ENCODE results near the gene MRPL14. TPM values are rescaled to one million over a fixed set of nuclear protein-coding genes. Genes with fewer than 3 reads are reported as not detected.

Gene MRPL14
- total RNA-seq, 1 donor from 2014 or later: 46.9 TPM

DNA sequence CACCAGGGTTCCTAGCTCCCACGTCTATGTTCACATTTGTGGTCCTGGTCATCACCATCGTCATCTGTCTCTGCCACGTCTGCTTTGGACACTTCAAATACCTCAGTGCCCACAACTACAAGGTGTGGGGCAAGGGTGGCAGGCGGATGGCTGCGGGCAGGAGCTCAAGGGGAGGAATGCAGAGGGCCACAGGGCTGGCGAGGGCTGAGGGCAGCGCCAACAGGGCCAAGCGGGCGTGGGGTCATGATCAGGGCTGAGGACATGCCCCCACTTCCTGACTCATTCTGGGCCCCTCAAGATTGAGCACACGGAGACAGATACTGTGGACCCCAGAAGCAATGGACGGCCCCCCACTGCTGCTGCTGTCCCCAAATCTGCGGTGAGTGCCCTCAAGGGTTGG is 26.8 kb upstream of the MRPL14 start:
- Mint-ChIP-seq H3K4me3 (no peak overlapping the region), H3K9me3 (no peaks in the 10 kb centered on the region), H3K36me3 (peaks cover 6% of the 10 kb centered on the region), H3K4me1 (no peaks in the 10 kb centered on the region), H3K27ac (no peak overlapping the region), H3K27me3 (ENCODE audit: low read depth) (no peaks in the 10 kb centered on the region)
- DNase-seq (ENCODE audit: low spot score in 2 of 2, unreplicated experiment in 2 of 2): no peak
- TF ChIP-seq, protein P1, sequence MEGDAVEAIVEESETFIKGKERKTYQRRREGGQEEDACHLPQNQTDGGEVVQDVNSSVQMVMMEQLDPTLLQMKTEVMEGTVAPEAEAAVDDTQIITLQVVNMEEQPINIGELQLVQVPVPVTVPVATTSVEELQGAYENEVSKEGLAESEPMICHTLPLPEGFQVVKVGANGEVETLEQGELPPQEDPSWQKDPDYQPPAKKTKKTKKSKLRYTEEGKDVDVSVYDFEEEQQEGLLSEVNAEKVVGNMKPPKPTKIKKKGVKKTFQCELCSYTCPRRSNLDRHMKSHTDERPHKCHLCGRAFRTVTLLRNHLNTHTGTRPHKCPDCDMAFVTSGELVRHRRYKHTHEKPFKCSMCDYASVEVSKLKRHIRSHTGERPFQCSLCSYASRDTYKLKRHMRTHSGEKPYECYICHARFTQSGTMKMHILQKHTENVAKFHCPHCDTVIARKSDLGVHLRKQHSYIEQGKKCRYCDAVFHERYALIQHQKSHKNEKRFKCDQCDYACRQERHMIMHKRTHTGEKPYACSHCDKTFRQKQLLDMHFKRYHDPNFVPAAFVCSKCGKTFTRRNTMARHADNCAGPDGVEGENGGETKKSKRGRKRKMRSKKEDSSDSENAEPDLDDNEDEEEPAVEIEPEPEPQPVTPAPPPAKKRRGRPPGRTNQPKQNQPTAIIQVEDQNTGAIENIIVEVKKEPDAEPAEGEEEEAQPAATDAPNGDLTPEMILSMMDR (IDR thresholded peaks at IDR 0.05; ENCODE audit: unreplicated experiment): no peak

DNA sequence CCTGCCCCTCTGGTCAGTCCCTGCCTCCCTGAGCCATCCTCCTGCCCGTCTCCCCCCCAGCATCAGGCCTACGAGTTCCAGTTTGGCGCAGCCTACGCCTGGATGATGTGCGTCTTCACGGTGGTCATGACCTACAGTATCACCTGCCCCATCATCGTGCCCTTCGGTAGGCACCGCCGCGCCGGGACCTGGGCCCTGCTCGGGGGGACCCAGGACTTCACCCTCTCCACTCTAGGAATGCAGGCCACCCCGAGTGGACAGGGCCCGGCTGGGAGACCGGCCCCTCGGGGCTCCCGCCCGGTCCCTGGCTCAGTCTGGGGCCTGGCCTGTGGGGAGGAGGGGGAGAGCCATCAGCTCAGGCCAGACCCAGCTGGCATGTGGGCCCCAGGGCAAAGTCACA is 25.3 kb upstream of the MRPL14 start:
- TF ChIP-seq, protein P1 (IDR thresholded peaks at IDR 0.05; ENCODE audit: unreplicated experiment): no peak
- Mint-ChIP-seq H3K36me3 (peaks cover 11% of the 10 kb centered on the region), H3K27me3 (ENCODE audit: low read depth) (no peaks in the 10 kb centered on the region), H3K9me3 (no peaks in the 10 kb centered on the region), H3K27ac (no peak overlapping the region), H3K4me3 (no peak overlapping the region), H3K4me1 (no peaks in the 10 kb centered on the region)
- no peak for DNase-seq (ENCODE audit: low spot score in 2 of 2, unreplicated experiment in 2 of 2)

DNA sequence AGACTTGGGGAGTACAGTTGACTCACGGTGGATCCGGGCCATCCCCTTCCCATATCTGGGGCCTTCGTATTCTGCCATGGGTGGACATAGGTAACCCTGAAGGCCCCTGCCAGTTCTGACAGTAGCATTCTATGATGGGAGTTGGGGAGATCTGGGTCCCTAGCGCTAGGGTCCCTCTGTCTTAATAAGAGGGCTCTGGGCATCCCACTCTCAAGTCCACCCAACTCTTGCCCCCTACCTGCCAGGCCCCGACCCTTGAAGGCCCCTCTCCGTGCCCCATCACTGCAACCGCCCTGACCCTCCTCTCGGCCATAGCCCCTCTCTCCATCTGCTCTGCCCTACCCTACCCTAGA is 24.8 kb upstream of the MRPL14 start:
- H3K4me3 Mint-ChIP-seq: no peak overlapping the region

DNA sequence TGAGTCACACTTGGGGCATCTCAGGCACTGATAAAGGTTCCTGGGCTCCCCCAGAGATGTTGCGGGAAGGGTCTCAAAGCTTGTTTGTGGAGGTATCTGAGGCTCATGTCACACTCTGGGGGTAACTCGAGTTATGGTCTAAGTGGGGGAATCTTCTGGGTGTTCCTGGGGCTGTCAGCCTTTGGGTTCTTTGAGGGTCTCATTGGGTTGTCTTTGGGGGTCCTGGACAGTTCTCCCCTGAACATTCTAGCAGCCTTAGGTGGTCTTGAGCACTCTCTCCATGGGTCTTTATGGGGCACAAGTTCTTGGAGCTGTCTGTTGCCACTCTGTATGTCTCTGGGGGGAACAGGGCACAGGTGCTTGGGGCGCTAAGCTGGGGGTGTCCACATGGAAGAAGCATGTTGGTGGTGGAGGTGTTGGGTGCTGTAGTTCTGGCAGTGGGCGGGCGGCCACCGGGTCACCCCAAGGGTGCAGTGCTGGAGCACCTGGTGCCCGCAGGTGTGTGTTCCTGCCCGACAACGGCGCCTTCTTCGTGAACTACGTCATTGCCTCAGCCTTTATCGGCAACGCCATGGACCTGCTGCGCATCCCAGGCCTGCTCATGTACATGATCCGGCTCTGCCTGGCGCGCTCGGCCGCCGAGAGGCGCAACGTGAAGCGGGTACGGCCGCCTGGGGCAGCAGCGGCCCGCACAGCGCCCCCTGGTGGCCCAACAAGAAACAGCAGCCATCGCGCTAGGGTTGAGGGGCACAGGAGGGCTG is 24.3 kb upstream of the MRPL14 start:
- TF ChIP-seq, protein P1 (IDR thresholded peaks at IDR 0.05; ENCODE audit: unreplicated experiment): peak; percentile 100
- no peaks in the 10 kb centered on the region for H3K4me1 Mint-ChIP-seq
- DNase-seq (ENCODE audit: low spot score in 2 of 2, unreplicated experiment in 2 of 2): peak; percentile 71 to 91
- no peaks in the 10 kb centered on the region for H3K9me3 Mint-ChIP-seq
- no peak overlapping the region for H3K4me3 Mint-ChIP-seq
- peaks cover 16% of the 10 kb centered on the region for H3K36me3 Mint-ChIP-seq
- H3K27ac Mint-ChIP-seq: no peak overlapping the region
- no peaks in the 10 kb centered on the region for H3K27me3 Mint-ChIP-seq (ENCODE audit: low read depth)

More for the DNA sequence above, 24.8 kb upstream of the MRPL14 start:
- no peak for DNase-seq (ENCODE audit: low spot score in 2 of 2, unreplicated experiment in 2 of 2)
- H3K36me3 Mint-ChIP-seq: peaks cover 12% of the 10 kb centered on the region
- no peaks in the 10 kb centered on the region for H3K4me1 Mint-ChIP-seq
- no peaks in the 10 kb centered on the region for H3K27me3 Mint-ChIP-seq (ENCODE audit: low read depth)
- H3K9me3 Mint-ChIP-seq: no peaks in the 10 kb centered on the region
- TF ChIP-seq, protein P1 (IDR thresholded peaks at IDR 0.05; ENCODE audit: unreplicated experiment): peak; percentile 15
- no peak overlapping the region for H3K27ac Mint-ChIP-seq

DNA sequence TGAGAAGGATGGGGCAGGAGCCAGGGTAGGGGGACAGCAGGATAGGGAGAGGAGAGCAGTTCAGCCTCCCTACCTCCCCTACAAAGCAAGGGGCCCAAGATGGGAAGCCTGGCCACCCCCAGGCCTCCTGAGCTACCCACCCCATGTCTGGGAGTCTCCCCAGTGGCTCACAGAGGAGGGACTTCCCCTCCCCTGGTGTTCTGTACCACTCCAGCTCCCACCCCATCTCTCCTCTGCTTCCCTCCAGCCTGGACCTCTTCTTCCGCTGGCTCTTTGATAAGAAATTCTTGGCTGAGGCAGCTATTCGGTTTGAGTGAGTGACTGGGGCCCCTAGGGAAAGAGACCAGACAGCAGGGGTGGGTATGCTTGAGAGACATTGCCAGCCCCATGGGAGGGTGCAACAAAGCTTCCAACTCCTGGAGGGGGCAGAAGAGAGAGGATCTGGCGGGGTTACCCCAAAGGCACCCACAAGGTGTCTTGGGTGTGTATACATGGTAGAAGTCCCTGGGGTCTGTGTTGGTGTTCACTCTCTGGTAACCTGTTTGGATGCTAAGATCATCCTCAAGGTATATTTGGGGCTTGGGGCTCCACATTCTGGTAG is 23.2 kb upstream of the MRPL14 start:
- no peak overlapping the region for H3K4me3 Mint-ChIP-seq
- H3K27ac Mint-ChIP-seq: no peak overlapping the region
- TF ChIP-seq, protein P1 (IDR thresholded peaks at IDR 0.05; ENCODE audit: unreplicated experiment): no peak
- peaks cover 23% of the 10 kb centered on the region for H3K36me3 Mint-ChIP-seq
- no peaks in the 10 kb centered on the region for H3K4me1 Mint-ChIP-seq
- no peaks in the 10 kb centered on the region for H3K27me3 Mint-ChIP-seq (ENCODE audit: low read depth)
- DNase-seq (ENCODE audit: low spot score in 2 of 2, unreplicated experiment in 2 of 2): no peak
- no peaks in the 10 kb centered on the region for H3K9me3 Mint-ChIP-seq

Measured in mesothelial cell of epicardium (in vitro differentiated cells).